ENCODE measurements around the gene SPATA24. TPM values are rescaled to one million over a fixed set of nuclear protein-coding genes. Genes with fewer than 3 reads are reported as not detected.

SPATA24 gene
- total and polyA plus RNA-seq, 4 donors = 1.8 to 2.7 (median 2.5) TPM

- WGBS = 90% methylated on average over 6 of the region's 6 CpGs
- peaks cover 0 to 1% (median 0%) of the 10 kb centered on the region in 4 donors for H3K36me3 ChIP-seq (ENCODE audit: control insufficient read depth in 4 of 4, insufficient read depth in 3 of 4, low read depth in 1 of 4, low read length in 3 of 4)
- TF ChIP-seq FOXA1 (IDR thresholded peaks at IDR 0.05) (no peak), RAD21 (IDR thresholded peaks at IDR 0.05) (no peak), NR2F2 (IDR thresholded peaks at IDR 0.05) (no peak), SP1 (IDR thresholded peaks at IDR 0.05) (no peak), YY1 (IDR thresholded peaks at IDR 0.05) (no peak), EGR1 (IDR thresholded peaks at IDR 0.05; ENCODE audit: low read depth in 2 of 2) (no peak), FOXA2 (IDR thresholded peaks at IDR 0.05) (no peak), ATF3 (IDR thresholded peaks at IDR 0.05) (no peak), TAF1 (conservative IDR thresholded peaks at IDR 0.05) (no peak), HNF4A (conservative IDR thresholded peaks at IDR 0.05) (no peak), HNF4G (IDR thresholded peaks at IDR 0.05) (no peak), RXRA (IDR thresholded peaks at IDR 0.05) (no peak), JUND (IDR thresholded peaks at IDR 0.05) (no peak), GABPA (IDR thresholded peaks at IDR 0.05 in 1 of 2, conservative IDR thresholded peaks at IDR 0.05 in 1 of 2) (no peak)
- TF ChIP-seq, protein P1, sequence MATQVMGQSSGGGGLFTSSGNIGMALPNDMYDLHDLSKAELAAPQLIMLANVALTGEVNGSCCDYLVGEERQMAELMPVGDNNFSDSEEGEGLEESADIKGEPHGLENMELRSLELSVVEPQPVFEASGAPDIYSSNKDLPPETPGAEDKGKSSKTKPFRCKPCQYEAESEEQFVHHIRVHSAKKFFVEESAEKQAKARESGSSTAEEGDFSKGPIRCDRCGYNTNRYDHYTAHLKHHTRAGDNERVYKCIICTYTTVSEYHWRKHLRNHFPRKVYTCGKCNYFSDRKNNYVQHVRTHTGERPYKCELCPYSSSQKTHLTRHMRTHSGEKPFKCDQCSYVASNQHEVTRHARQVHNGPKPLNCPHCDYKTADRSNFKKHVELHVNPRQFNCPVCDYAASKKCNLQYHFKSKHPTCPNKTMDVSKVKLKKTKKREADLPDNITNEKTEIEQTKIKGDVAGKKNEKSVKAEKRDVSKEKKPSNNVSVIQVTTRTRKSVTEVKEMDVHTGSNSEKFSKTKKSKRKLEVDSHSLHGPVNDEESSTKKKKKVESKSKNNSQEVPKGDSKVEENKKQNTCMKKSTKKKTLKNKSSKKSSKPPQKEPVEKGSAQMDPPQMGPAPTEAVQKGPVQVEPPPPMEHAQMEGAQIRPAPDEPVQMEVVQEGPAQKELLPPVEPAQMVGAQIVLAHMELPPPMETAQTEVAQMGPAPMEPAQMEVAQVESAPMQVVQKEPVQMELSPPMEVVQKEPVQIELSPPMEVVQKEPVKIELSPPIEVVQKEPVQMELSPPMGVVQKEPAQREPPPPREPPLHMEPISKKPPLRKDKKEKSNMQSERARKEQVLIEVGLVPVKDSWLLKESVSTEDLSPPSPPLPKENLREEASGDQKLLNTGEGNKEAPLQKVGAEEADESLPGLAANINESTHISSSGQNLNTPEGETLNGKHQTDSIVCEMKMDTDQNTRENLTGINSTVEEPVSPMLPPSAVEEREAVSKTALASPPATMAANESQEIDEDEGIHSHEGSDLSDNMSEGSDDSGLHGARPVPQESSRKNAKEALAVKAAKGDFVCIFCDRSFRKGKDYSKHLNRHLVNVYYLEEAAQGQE (IDR thresholded peaks at IDR 0.05) = no peak
- TF ChIP-seq, protein P2, sequence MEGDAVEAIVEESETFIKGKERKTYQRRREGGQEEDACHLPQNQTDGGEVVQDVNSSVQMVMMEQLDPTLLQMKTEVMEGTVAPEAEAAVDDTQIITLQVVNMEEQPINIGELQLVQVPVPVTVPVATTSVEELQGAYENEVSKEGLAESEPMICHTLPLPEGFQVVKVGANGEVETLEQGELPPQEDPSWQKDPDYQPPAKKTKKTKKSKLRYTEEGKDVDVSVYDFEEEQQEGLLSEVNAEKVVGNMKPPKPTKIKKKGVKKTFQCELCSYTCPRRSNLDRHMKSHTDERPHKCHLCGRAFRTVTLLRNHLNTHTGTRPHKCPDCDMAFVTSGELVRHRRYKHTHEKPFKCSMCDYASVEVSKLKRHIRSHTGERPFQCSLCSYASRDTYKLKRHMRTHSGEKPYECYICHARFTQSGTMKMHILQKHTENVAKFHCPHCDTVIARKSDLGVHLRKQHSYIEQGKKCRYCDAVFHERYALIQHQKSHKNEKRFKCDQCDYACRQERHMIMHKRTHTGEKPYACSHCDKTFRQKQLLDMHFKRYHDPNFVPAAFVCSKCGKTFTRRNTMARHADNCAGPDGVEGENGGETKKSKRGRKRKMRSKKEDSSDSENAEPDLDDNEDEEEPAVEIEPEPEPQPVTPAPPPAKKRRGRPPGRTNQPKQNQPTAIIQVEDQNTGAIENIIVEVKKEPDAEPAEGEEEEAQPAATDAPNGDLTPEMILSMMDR (IDR thresholded peaks at IDR 0.05; ENCODE audit: low read depth, low read length, missing input control) = no peak
- TF ChIP-seq, protein P3, sequence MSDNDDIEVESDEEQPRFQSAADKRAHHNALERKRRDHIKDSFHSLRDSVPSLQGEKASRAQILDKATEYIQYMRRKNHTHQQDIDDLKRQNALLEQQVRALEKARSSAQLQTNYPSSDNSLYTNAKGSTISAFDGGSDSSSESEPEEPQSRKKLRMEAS (IDR thresholded peaks at IDR 0.05) = no peak
- TF ChIP-seq, protein P4, sequence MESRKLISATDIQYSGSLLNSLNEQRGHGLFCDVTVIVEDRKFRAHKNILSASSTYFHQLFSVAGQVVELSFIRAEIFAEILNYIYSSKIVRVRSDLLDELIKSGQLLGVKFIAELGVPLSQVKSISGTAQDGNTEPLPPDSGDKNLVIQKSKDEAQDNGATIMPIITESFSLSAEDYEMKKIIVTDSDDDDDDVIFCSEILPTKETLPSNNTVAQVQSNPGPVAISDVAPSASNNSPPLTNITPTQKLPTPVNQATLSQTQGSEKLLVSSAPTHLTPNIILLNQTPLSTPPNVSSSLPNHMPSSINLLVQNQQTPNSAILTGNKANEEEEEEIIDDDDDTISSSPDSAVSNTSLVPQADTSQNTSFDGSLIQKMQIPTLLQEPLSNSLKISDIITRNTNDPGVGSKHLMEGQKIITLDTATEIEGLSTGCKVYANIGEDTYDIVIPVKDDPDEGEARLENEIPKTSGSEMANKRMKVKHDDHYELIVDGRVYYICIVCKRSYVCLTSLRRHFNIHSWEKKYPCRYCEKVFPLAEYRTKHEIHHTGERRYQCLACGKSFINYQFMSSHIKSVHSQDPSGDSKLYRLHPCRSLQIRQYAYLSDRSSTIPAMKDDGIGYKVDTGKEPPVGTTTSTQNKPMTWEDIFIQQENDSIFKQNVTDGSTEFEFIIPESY (IDR thresholded peaks at IDR 0.05) = no peak
- H3K9ac ChIP-seq (ENCODE audit: low read depth in 1 of 2, low read length in 2 of 2) = no peak overlapping the region
- no peaks in the 10 kb centered on the region for H3K9me3 ChIP-seq (ENCODE audit: control insufficient read depth in 4 of 4, low read length in 3 of 4)
- DNase-seq (ENCODE audit: low spot score) = no peak
- no peaks in the 10 kb centered on the region for H3K27me3 ChIP-seq (ENCODE audit: control insufficient read depth in 4 of 4, insufficient read depth in 4 of 4, low read length in 3 of 4)
- H3K27ac ChIP-seq (ENCODE audit: low read depth in 1 of 2, low read length in 2 of 2) = no peak overlapping the region
- peaks cover 0 to 11% (median 8%) of the 10 kb centered on the region in 4 donors for H3K4me1 ChIP-seq (ENCODE audit: control insufficient read depth in 4 of 4, insufficient read depth in 4 of 4, low read length in 3 of 4)
- no peak overlapping the region for H3K4me3 ChIP-seq (ENCODE audit: low read depth in 1 of 3, low read length in 3 of 3)
These were observed 4.3 kb downstream of the SPATA24 start for GRCh38 chr5:139399501-139400121.
